A204.1 (cell line): ENCODE results near the gene SLC26A4.

Experiments used
- FAIRE-seq: peaks from 2 replicates; lab custom pipeline; 2012; peaks lifted over from hg19 to GRCh38; lab: Jason Lieb, UNC

The SLC26A4 gene

GRCh38 chr7:107697321-107698049, 36.9 kb downstream of the SLC26A4 start:
- FAIRE-seq, result no peak

- FAIRE-seq, result no peak
Measured at GRCh38 chr7:107700570-107700969, 39.9 kb downstream of the SLC26A4 start.

GRCh38 chr7:107701191-107701590, 40.6 kb downstream of the SLC26A4 start:
- FAIRE-seq, result no peak

GRCh38 chr7:107703219-107703618, 42.6 kb downstream of the SLC26A4 start:
- FAIRE-seq, result no peak

GRCh38 chr7:107703872-107704271, 43.2 kb downstream of the SLC26A4 start:
- FAIRE-seq, result no peak

GRCh38 chr7:107708956-107709355, 48.3 kb downstream of the SLC26A4 start:
- FAIRE-seq, result no peak

- no peak for FAIRE-seq
Measured at GRCh38 chr7:107711301-107711700, 50.7 kb downstream of the SLC26A4 start.

- FAIRE-seq, result no peak
Measured at GRCh38 chr7:107712025-107712424, 51.4 kb downstream of the SLC26A4 start.

- no peak for FAIRE-seq
Measured at GRCh38 chr7:107712896-107713295, 52.3 kb downstream of the SLC26A4 start.

- FAIRE-seq, result no peak
Measured at GRCh38 chr7:107715531-107715930, 54.9 kb downstream of the SLC26A4 start.

- FAIRE-seq, result no peak
Measured at GRCh38 chr7:107718456-107719193, 58.0 kb downstream of the SLC26A4 start.

- FAIRE-seq, result no peak
Measured at GRCh38 chr7:107721286-107721685, 60.7 kb downstream of the SLC26A4 start.

- FAIRE-seq, result no peak
Measured at GRCh38 chr7:107723255-107723654, 62.6 kb downstream of the SLC26A4 start.

GRCh38 chr7:107725138-107725740, 64.6 kb downstream of the SLC26A4 start:
- peak; percentile 99 for FAIRE-seq

GRCh38 chr7:107726356-107727130, 65.9 kb downstream of the SLC26A4 start:
- no peak for FAIRE-seq

- no peak for FAIRE-seq
Measured at GRCh38 chr7:107728276-107728675, 67.6 kb downstream of the SLC26A4 start.

GRCh38 chr7:107742678-107743566, 82.3 kb downstream of the SLC26A4 start:
- no peak for FAIRE-seq

- peak; percentile 92 for FAIRE-seq
Measured at GRCh38 chr7:107743567-107744344, 83.1 kb downstream of the SLC26A4 start, which contains the start of gene CBLL1. Gene CBLL1 (plus strand): TSS chr7:107744142. CDS start chr7:107744164, 22 bp downstream.

GRCh38 chr7:107744345-107744750, 83.7 kb downstream of the SLC26A4 start:
- no peak for FAIRE-seq

GRCh38 chr7:107746006-107746405, 85.4 kb downstream of the SLC26A4 start:
- FAIRE-seq, result no peak

GRCh38 chr7:107751113-107751512, 90.5 kb downstream of the SLC26A4 start:
- no peak for FAIRE-seq
